Epidermal melanocyte (primary cell): ENCODE data around the gene ANO2.

Source experiments
- DNase-seq: peaks from one replicate; pipeline ENCODE4 v3.0.0; 2011; ENCODE audit warnings: low spot score; ENCODE audit not compliant: insufficient read length

The ANO2 gene

DNA sequence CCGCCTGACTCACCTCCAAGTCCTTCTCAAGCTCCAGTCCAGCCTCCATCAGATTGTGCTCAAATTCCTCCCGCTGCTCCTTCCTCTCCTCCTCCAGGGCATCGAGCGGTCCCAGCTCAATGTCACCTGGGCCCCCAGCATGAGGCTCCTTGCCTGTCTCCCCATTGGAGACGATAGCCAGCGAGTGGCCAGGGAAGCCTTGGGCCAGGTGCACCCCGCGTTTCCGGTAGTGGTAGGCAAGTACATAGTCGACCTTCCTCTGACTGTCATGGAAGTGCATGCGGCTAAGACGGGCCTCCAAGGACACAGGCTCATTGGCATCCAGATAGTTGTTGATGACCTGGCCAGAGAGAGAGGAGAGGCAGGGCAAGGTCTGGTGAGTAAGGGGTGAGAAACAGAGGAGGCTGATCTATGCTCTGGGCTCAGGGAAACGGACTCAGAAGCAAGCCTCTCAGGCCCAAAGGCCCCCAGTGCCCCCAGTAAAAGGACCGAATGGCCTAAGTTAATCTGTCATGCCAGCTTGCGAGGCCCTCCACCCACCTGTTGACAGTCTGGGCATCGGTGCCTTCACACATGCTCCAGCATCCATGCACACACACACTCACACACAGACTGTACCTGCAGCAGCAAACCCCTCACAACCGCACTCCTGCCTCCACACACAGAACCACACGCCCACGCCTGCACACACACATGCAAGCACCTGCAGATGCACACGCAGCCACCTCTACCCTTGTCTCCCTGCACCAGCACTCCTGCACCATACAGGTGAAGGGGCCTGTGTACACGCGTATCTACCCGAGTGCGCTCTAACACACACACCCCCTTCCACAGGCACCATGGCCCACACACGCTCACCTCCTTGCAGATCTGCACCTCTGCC lies 23.8 kb downstream of the ANO2 start:
- DNase-seq = no peak

DNA sequence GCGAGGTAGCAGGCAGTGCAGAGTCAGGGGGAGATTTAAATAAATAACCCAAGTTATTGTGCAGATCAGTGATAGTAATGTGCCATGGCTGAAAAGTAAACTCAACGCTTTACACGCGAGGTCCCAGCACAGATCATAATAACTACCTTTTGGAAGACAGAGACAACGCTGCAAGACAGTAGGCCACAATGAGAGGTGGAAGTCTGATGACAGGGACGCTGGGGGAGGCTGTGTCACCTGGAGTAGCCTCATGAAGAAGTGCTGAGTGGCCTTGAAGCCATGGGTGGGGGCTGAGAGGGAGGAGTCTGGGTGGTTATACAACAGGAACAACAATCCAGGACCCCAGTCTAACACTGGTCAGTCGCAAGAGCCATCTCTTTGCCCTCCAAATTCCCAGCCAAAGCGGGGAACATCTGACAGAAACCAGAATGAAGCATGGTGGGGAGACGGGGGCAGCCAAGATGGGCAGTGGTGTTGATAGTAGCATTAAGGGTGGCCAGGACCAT lies 28.2 kb downstream of the ANO2 start:
- DNase-seq = peak; percentile 3

- no peak for DNase-seq
Measured at GRCh38 chr12:5915511-5915910, 29.5 kb downstream of the ANO2 start.

- no peak for DNase-seq
Measured at GRCh38 chr12:5914387-5915149, 30.5 kb downstream of the ANO2 start.

GRCh38 chr12:5913387-5913786 lies 31.7 kb downstream of the ANO2 start:
- no peak for DNase-seq

- DNase-seq = peak; percentile 12
Measured at GRCh38 chr12:5912437-5913334, 32.4 kb downstream of the ANO2 start.

DNA sequence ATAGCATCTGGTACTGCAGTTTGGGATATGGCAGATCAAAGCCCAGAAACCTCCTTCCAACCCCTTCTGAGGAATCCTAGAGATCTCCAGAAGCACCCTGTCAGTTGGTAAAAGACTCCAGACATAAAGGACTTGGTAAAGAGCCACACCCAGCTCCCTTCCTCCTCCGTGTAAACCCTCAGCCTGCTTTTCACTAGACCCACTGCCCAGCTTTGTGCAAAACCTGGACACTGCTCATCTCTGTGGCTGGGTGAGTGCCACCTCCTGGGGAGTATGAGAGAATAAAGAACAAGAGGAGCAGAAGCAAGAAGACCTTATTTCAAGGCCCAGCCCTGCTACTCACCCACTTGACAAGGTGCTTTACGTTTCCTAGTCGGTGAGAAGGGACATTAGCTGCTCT lies 33.0 kb downstream of the ANO2 start:
- peak; percentile 9 for DNase-seq

DNA sequence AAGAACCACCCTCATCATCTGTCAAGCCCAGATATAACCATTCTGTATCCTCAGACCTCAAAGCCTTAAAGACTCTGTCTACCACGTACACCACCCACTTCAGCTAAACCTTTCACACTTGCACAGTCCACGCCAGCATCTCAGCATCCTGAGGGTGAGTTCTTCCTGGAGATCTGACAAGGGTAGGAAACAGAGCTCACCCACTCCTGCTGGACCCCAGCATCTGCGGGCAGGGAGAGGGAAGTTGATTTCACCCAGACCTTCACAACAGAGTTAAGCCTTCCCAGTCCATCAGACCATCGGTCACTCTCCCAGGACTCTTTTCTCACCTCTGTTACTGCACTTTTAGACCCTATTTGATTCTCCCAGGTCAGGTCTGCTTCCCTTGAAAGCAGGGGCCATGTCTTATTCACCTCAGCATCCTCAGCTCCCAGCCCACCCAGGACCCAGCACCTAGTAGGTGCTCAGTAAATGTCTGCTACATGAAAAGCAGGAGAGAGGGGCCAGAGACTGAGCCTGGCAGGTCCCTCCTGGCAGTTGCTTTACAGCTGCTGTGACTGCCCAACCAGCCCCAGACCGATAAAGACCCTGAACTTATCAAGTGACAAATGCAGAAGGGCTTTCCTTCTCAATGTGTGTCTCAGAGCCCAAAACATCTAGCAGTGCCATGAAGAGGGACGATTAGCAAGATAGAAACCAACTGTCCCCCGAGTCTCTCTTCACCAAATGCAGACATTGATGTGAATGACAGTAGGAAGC lies 34.1 kb downstream of the ANO2 start:
- peak; percentile 8 for DNase-seq

GRCh38 chr12:5909560-5909959 lies 35.5 kb downstream of the ANO2 start:
- peak; percentile 8 for DNase-seq

DNA sequence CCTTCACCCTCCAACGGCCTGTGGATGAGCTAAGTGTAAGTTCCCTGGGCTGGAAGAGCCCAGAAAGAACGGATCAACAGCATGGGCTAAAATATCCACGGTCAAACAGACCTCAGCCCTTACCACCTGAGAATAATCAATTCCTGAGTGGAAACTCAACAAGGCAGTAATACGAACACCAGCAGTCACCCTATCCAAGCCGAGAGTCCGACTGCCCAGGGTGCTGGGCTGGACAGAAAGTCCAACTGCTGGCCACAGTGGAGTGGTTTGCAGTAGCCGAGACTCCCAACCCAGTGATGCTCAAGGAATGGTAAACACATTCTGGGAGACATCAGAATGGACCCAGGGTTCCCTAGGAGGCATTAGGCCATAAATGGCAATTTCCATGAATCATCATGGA lies 36.8 kb downstream of the ANO2 start:
- DNase-seq = no peak

GRCh38 chr12:5907807-5908206 lies 37.3 kb downstream of the ANO2 start:
- DNase-seq = no peak

DNA sequence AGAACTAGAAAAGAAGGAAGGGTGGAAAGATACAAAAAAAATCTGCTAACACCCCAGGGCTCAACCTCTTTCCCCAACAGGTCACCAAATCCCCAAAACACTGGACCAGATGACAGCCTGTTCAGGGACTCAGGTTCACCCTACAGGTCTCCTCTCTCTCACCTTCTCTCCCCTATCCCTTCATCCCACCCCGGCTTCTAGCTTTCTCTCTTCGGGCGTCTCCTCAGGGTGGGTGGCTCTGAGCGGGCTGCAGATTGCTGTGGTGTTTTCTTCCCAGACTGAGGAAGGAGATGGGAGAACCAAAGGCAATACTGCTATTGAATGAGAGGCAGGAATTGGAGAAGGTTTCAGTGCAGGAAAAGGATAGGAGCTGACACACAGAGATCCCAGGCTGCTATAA lies 39.3 kb downstream of the ANO2 start:
- no peak for DNase-seq

GRCh38 chr12:5904969-5905368 lies 40.1 kb downstream of the ANO2 start:
- no peak for DNase-seq

- no peak for DNase-seq
Measured at GRCh38 chr12:5904441-5904840, 40.6 kb downstream of the ANO2 start.

GRCh38 chr12:5902736-5903135 lies 42.3 kb downstream of the ANO2 start:
- DNase-seq = no peak

- no peak for DNase-seq
Measured at GRCh38 chr12:5901416-5901815, 43.6 kb downstream of the ANO2 start.

GRCh38 chr12:5900533-5901205 lies 44.4 kb downstream of the ANO2 start:
- DNase-seq = no peak

GRCh38 chr12:5900076-5900475 lies 45.0 kb downstream of the ANO2 start:
- no peak for DNase-seq

GRCh38 chr12:5899675-5900074 lies 45.4 kb downstream of the ANO2 start:
- DNase-seq = no peak

DNA sequence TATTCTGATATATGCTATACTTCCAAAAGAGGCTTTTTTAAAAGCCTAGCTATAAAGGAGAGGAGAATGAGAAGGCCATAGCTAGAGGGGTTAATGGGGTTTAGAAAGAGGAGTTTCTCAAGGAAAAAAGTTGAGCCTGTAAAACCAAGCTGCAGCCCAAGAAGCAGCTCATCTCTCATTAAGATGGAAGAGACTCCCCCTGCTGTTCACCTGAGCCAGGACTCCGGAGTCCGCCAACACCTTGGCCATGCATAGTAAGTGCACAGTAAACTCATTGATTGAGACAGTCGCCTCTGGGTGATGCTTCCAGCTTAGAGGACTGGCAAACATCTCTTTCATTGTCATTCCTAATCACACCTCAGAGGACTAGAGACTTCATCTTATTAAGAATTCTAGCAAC lies 46.2 kb downstream of the ANO2 start:
- DNase-seq = no peak
